Activated CD8-positive, alpha-beta memory T cell treated with anti-CD3 and anti-CD28 coated beads, Interleukin-2, amount 10 ng/mL, durations not matched to agents 7 days and 5 days (primary cell): ENCODE measurements around the gene DAB2IP. TPM values are rescaled to one million over a fixed set of nuclear protein-coding genes. Genes with fewer than 3 reads are reported as not detected.

Source experiments
- ATAC-seq: fragments of 150-1000 bp; cut with Tn5 transposase; one replicate; pipeline ENCODE4 v1.10.0; 2021; ENCODE audit warnings: moderate library complexity
- CTCF ChIA-PET: fragments of 350-600 bp; sonication (Branson Sonifier 250); formaldehyde crosslinking; loops from one replicate; lab custom pipeline; 2021; ENCODE audit warnings: antibody characterized with exemption; lab: Charles Lee
- DNase-seq: peaks from one replicate; pipeline ENCODE4 v3.0.0-alpha.2; 2020
- H3K27ac Mint-ChIP-seq: one replicate; pipeline ENCODE4 v1.8.0; 2021; ENCODE audit warnings: mild to moderate bottlenecking, mixed read lengths
- H3K27me3 Mint-ChIP-seq: one replicate; pipeline ENCODE4 v1.8.0; 2021; ENCODE audit warnings: mixed read lengths
- H3K36me3 Mint-ChIP-seq: one replicate; pipeline ENCODE4 v1.8.0; 2021; ENCODE audit warnings: mild to moderate bottlenecking, mixed read lengths
- H3K4me1 Mint-ChIP-seq: one replicate; pipeline ENCODE4 v1.8.0; 2021; ENCODE audit warnings: mixed read lengths
- H3K4me3 Mint-ChIP-seq: one replicate; pipeline ENCODE4 v1.8.0; 2021; ENCODE audit warnings: mild to moderate bottlenecking, moderate library complexity, mixed read lengths
- H3K9me3 Mint-ChIP-seq: one replicate; pipeline ENCODE4 v1.8.0; 2022; ENCODE audit warnings: low read depth, mixed read lengths
- total RNA-seq, 2 experiments: library from RNA; stranded (reverse); gene quantifications; one replicate each; pipeline ENCODE4 v1.2.3, GENCODE V29; 2021

DAB2IP gene
- total RNA-seq, 2 experiments from 2014 or later: 0.07 to 0.18 TPM

DNA sequence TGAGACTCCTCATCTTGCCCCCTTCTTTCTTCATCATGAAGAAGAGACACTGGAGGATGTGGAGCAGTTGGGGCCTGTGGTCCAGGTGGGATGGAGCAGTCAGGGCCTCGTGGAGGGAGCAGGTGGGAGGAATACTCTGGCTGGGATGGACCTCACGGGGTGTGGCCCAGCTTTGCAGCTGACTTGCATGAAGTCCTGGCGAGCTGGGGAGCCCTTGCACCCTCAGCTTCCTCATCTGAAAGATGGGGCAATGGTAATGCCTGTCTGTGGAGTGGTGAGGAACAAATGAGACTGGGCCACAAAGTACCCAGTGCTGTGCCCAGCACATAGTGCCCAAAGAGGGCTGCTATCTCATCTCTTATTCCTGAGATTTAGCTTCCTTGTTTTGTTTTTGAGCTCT is 91.5 kb downstream of the DAB2IP start:
- Mint-ChIP-seq H3K36me3 (no peaks in the 10 kb centered on the region), H3K4me3 (no peak overlapping the region), H3K9me3 (no peaks in the 10 kb centered on the region), H3K4me1 (peaks cover 25% of the 10 kb centered on the region), H3K27me3 (no peaks in the 10 kb centered on the region), H3K27ac (no peak overlapping the region)
- no peak for ATAC-seq
- CTCF ChIA-PET: interaction anchor here (0.5 to 1.8 kb wide), 4 partner anchors 8 to 248 kb away, joined by 3 to 8 read pairs (median 4); no protein-coding TSS in a partner anchor
- no peak for DNase-seq

GRCh38 chr9:121743441-121744001 is 92.1 kb downstream of the DAB2IP start:
- H3K36me3 Mint-ChIP-seq: no peaks in the 10 kb centered on the region
- no peak overlapping the region for H3K4me3 Mint-ChIP-seq
- CTCF ChIA-PET: interaction anchor here (0.9 to 1.8 kb wide), 4 partner anchors 9 to 250 kb away, joined by 3 to 8 read pairs (median 4); no protein-coding TSS in a partner anchor
- H3K27me3 Mint-ChIP-seq: no peaks in the 10 kb centered on the region
- peaks cover 31% of the 10 kb centered on the region for H3K4me1 Mint-ChIP-seq
- no peak overlapping the region for H3K27ac Mint-ChIP-seq
- DNase-seq: no peak
- no peak for ATAC-seq
- no peaks in the 10 kb centered on the region for H3K9me3 Mint-ChIP-seq

DNA sequence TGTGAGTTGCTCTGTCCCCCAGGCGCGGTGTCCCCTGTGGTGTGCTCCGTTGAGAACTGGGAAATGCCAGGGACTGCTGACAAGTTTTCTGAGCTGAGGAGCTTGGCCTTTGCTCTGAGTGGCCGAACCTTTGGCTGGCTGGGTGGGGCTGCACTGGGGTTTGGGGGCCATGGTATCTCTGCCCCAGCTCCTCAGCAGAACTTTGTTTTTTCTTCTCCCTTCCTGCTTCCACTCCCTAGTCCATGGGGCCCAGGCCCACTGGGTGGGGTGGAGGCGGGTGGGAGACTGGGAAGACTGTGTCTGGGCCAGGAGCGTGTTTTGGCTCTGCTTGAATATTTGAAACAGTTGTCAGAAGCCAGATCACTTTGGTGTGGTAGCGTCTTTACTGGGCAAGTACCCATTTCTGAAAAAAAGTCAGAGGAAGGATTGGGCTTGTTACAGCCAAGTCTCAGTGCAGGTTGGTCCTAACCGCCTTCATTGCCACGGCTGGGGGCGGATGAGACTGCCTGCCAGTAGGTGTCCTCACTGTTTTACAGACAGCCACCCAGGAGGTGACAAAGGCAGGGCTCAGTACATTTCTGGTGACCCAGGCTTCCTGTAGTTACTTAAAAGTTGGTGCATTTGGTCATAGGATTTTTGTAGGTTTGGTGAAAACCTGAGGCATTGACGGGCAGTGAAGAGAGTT is 92.7 kb downstream of the DAB2IP start:
- H3K4me3 Mint-ChIP-seq: no peak overlapping the region
- ATAC-seq (peak; percentile 77), DNase-seq (peak; percentile 81)
- peaks cover 33% of the 10 kb centered on the region for H3K4me1 Mint-ChIP-seq
- H3K27ac Mint-ChIP-seq: no peak overlapping the region
- H3K27me3 Mint-ChIP-seq: no peaks in the 10 kb centered on the region
- H3K9me3 Mint-ChIP-seq: no peaks in the 10 kb centered on the region
- no peaks in the 10 kb centered on the region for H3K36me3 Mint-ChIP-seq
- CTCF ChIA-PET: interaction anchor here (0.8 to 2.4 kb wide), 9 partner anchors 9 to 249 kb away, joined by 3 to 8 read pairs (median 3); no protein-coding TSS in a partner anchor

DNA sequence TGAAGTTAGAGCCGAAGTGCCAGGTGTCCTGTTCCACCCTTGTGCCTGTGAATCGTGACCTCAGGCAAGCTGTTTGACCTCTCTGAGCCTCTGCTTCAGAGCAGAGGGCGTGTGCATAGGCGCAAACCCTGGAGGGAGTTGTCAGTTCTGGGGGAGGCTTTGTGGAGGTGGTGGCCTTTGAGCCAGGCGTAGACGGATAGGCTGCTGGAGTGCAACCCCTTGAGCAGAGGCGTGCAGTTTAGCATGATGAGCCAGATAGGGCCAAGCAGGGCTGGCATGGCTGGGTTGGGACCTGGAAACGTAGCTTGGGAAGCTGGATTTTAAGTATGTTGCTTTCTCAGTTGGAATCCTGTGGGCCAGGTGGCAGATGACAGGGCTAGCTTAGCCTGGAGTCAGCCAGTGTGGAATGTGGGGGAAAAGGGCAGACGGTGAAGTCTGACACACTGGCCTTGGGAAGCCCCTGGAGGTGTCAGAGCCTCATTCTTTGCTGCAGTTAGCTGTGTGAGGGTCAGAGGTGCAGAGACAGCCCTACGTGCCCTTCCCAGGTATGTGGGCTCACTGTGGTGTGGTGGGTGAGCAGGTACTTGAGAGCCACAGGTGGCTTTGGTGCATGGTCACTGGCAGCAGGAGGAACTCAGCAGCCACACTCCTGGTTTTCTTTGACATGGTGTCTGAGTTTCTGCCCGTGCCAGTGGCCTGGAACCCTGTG is 93.4 kb downstream of the DAB2IP start:
- H3K9me3 Mint-ChIP-seq: no peaks in the 10 kb centered on the region
- peaks cover 33% of the 10 kb centered on the region for H3K4me1 Mint-ChIP-seq
- H3K4me3 Mint-ChIP-seq: no peak overlapping the region
- ATAC-seq (peak; percentile 13), DNase-seq (no peak)
- H3K27ac Mint-ChIP-seq: no peak overlapping the region
- no peaks in the 10 kb centered on the region for H3K27me3 Mint-ChIP-seq
- H3K36me3 Mint-ChIP-seq: no peaks in the 10 kb centered on the region
- CTCF ChIA-PET: interaction anchor here (0.8 to 2.4 kb wide), 7 partner anchors 10 to 251 kb away, joined by 3 to 5 read pairs (median 3); no protein-coding TSS in a partner anchor

GRCh38 chr9:121745396-121745695 is 93.9 kb downstream of the DAB2IP start:
- Mint-ChIP-seq H3K4me3 (no peak overlapping the region), H3K9me3 (no peaks in the 10 kb centered on the region), H3K27me3 (no peaks in the 10 kb centered on the region), H3K4me1 (peaks cover 32% of the 10 kb centered on the region), H3K27ac (no peak overlapping the region), H3K36me3 (no peaks in the 10 kb centered on the region)
- no peak for ATAC-seq
- no peak for DNase-seq
- CTCF ChIA-PET: interaction anchor here (0.8 to 2.4 kb wide), 4 partner anchors 13 to 251 kb away, joined by 3 to 5 read pairs (median 3); no protein-coding TSS in a partner anchor

DNA sequence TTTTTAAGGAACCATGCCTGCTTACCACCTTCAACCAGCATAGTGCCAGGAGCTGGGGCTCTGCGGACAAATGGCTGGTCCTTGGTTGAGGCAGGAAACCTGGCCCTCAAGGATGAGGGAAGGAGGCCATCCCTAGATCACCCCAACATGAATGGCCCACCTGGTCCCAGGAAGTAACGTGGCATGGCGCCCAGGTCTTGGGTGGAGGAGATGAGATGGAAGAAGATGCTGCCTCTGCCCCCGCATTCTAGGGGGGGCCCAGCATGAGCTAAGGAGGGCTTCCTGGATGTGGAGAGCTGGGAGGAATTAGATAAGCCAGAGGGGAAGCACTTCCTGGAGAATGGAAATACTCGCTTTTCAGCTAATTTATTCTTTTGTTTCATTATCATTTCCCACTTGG is 95.0 kb downstream of the DAB2IP start:
- no peak overlapping the region for H3K4me3 Mint-ChIP-seq
- H3K9me3 Mint-ChIP-seq: no peaks in the 10 kb centered on the region
- no peaks in the 10 kb centered on the region for H3K36me3 Mint-ChIP-seq
- H3K4me1 Mint-ChIP-seq: peaks cover 21% of the 10 kb centered on the region
- H3K27me3 Mint-ChIP-seq: no peaks in the 10 kb centered on the region
- CTCF ChIA-PET: interaction anchor here (1.1 to 2.4 kb wide), 7 partner anchors 11 to 245 kb away, joined by 3 to 5 read pairs (median 4); no protein-coding TSS in a partner anchor
- peak overlapping the region; percentile 1 for H3K27ac Mint-ChIP-seq
- ATAC-seq (no peak), DNase-seq (no peak)

- peak overlapping the region; percentile 1 for H3K27ac Mint-ChIP-seq
- DNase-seq: no peak
- H3K4me3 Mint-ChIP-seq: no peak overlapping the region
- ATAC-seq: no peak
- no peaks in the 10 kb centered on the region for H3K9me3 Mint-ChIP-seq
- H3K27me3 Mint-ChIP-seq: no peaks in the 10 kb centered on the region
- peaks cover 16% of the 10 kb centered on the region for H3K4me1 Mint-ChIP-seq
- H3K36me3 Mint-ChIP-seq: no peaks in the 10 kb centered on the region
- CTCF ChIA-PET: interaction anchor here (1.1 to 2.0 kb wide), 5 partner anchors 11 to 244 kb away, joined by 3 to 5 read pairs (median 4); no protein-coding TSS in a partner anchor
Observed at GRCh38 chr9:121746866-121747265, 95.4 kb downstream of the DAB2IP start.

GRCh38 chr9:121748074-121748473 is 96.6 kb downstream of the DAB2IP start:
- CTCF ChIA-PET: interaction anchor here (0.9 to 2.0 kb wide), 7 partner anchors 9 to 348 kb away, joined by 3 to 6 read pairs (median 3); no protein-coding TSS in a partner anchor
- Mint-ChIP-seq H3K27ac (peak overlapping the region; percentile 87), H3K27me3 (no peaks in the 10 kb centered on the region), H3K4me1 (peaks cover 15% of the 10 kb centered on the region), H3K9me3 (no peaks in the 10 kb centered on the region), H3K36me3 (no peaks in the 10 kb centered on the region), H3K4me3 (no peak overlapping the region)
- DNase-seq: peak; percentile 57
- ATAC-seq: peak; percentile 59

- H3K9me3 Mint-ChIP-seq: no peaks in the 10 kb centered on the region
- no peak overlapping the region for H3K4me3 Mint-ChIP-seq
- peaks cover 15% of the 10 kb centered on the region for H3K4me1 Mint-ChIP-seq
- CTCF ChIA-PET: interaction anchor here (0.9 to 1.5 kb wide), 5 partner anchors 9 to 347 kb away, joined by 3 to 6 read pairs (median 3); no protein-coding TSS in a partner anchor
- ATAC-seq (no peak), DNase-seq (no peak)
- no peaks in the 10 kb centered on the region for H3K27me3 Mint-ChIP-seq
- peak overlapping the region; percentile 87 for H3K27ac Mint-ChIP-seq
- no peaks in the 10 kb centered on the region for H3K36me3 Mint-ChIP-seq
Observed at GRCh38 chr9:121748727-121749423, 97.4 kb downstream of the DAB2IP start.

DNA sequence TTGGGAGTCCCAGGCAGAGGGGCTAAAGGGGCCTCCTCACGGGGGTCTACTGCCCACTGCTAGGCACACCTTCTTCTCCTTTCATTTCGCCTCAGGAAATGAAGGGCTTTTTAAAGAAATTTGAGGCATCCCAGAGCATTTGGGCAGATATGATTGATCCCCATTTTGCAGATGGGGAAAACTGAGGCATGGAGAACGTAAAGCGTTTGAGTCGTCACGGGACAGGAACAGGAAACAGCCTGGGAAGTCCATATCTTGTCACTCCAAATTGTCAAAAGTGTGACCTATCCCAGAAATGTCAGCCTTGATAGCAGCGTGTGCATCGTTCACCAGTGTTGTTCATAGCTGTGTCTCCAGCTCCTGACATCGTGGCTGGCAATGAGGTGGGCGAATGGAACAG is 98.2 kb downstream of the DAB2IP start:
- CTCF ChIA-PET: no interaction called here
- Mint-ChIP-seq H3K4me3 (no peak overlapping the region), H3K27me3 (no peaks in the 10 kb centered on the region), H3K4me1 (peaks cover 15% of the 10 kb centered on the region), H3K36me3 (no peaks in the 10 kb centered on the region), H3K9me3 (no peaks in the 10 kb centered on the region), H3K27ac (no peak overlapping the region)
- DNase-seq (no peak), ATAC-seq (no peak)

DNA sequence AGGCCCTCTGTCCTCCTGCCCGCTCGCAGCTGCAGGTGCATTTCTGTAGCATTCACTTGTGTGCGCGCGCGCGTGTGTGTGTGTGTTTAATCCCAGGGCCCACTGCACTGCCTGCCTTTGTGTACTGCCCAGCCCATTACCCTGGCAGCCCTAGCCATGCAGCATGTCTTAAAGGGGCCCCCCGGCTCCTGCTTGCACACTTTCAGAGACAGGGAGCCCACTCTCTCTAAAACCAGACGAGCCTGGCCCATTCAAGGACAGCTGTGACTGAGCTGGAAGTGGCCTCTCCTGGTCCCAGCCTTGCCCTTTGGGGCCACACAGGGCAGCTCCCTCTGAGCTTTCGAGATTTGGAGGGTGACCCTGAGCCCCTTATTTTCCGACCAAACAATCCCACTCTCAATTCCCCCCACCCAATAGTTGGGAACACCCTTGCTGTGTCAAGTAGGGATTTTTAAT is 98.9 kb downstream of the DAB2IP start:
- no peaks in the 10 kb centered on the region for H3K9me3 Mint-ChIP-seq
- no peak overlapping the region for H3K27ac Mint-ChIP-seq
- no peak overlapping the region for H3K4me3 Mint-ChIP-seq
- no peaks in the 10 kb centered on the region for H3K36me3 Mint-ChIP-seq
- DNase-seq (no peak), ATAC-seq (no peak)
- H3K27me3 Mint-ChIP-seq: no peaks in the 10 kb centered on the region
- H3K4me1 Mint-ChIP-seq: peaks cover 15% of the 10 kb centered on the region
- CTCF ChIA-PET: interaction anchor here (0.8 kb wide), 1 partner anchor 9 kb away, joined by 3 read pairs; no protein-coding TSS in a partner anchor

- Mint-ChIP-seq H3K4me1 (peaks cover 15% of the 10 kb centered on the region), H3K27ac (no peak overlapping the region), H3K4me3 (no peak overlapping the region), H3K36me3 (no peaks in the 10 kb centered on the region), H3K9me3 (no peaks in the 10 kb centered on the region), H3K27me3 (no peaks in the 10 kb centered on the region)
- DNase-seq (no peak), ATAC-seq (no peak)
- CTCF ChIA-PET: interaction anchor here (0.8 kb wide), 1 partner anchor 10 kb away, joined by 3 read pairs; no protein-coding TSS in a partner anchor
Observed at GRCh38 chr9:121750715-121751623, 99.5 kb downstream of the DAB2IP start.
